Ishikawa (cell line): ENCODE data around the gene STAC2.

Experiments
- CEBPB ChIP-seq: IDR thresholded peaks from 2 replicates; pipeline ENCODE4 v1.6.1; 2012
- FOXM1 ChIP-seq: IDR thresholded peaks from 2 replicates; pipeline ENCODE4 v1.6.1; 2012; ENCODE audit warnings: low read depth, borderline replicate concordance

DNA sequence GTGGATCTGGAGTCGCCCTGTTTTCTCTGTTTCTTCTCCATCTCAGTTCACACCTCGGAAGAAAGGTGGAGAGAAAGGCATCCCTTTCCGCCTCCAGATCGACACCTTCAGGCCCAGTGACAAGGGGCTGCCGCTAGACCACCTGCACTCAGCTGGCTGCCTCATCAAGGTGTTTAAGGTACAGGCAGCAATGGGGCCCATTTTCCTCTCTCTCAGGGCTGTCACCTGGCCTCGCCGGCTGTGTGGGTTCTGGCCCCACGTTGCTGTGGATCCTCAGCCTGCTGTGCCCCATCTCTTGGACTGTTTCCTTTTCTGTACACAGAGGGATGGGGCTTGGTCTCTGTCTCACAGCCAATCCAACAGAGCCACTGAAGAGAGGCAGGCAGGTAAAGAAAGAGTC lies 17.4 kb upstream of the STAC2 start:
- no peak for TF ChIP-seq FOXM1
- no peak for TF ChIP-seq CEBPB
